ENCODE results near the gene ODAD2.
"Not testable (repeated sequence)": the region's sequence is repeated elsewhere in the genome, so short reads cannot be mapped to it uniquely, and the experiment has no call there.

ODAD2 gene, protein sequence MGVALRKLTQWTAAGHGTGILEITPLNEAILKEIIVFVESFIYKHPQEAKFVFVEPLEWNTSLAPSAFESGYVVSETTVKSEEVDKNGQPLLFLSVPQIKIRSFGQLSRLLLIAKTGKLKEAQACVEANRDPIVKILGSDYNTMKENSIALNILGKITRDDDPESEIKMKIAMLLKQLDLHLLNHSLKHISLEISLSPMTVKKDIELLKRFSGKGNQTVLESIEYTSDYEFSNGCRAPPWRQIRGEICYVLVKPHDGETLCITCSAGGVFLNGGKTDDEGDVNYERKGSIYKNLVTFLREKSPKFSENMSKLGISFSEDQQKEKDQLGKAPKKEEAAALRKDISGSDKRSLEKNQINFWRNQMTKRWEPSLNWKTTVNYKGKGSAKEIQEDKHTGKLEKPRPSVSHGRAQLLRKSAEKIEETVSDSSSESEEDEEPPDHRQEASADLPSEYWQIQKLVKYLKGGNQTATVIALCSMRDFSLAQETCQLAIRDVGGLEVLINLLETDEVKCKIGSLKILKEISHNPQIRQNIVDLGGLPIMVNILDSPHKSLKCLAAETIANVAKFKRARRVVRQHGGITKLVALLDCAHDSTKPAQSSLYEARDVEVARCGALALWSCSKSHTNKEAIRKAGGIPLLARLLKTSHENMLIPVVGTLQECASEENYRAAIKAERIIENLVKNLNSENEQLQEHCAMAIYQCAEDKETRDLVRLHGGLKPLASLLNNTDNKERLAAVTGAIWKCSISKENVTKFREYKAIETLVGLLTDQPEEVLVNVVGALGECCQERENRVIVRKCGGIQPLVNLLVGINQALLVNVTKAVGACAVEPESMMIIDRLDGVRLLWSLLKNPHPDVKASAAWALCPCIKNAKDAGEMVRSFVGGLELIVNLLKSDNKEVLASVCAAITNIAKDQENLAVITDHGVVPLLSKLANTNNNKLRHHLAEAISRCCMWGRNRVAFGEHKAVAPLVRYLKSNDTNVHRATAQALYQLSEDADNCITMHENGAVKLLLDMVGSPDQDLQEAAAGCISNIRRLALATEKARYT

GRCh38 chr10:27998954-27999275, at the start of gene ODAD2:
Gene ODAD2, minus strand, starts transcription at chr10:27999079. Its CDS starts 3,937 bp downstream, at chr10:27995142.
- DNase-seq = no peak

DNA sequence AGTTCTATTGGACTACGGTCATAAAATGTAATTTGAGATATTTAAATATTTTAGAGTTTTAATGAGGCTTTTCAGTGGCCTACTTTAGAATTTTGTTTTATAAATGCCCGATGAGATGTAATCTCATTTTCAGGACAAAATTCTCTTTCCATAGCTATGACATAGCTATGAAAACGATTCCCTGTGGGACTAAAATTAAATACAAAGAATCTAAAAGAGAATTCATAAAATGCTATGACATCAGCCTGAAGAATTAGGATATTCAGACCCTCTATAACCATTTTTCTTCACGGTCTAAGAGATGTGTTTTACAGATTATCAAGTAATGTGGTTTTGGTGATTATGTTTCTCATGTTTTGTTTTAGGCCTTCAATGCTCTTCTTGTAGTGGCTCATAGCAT, 48.2 kb upstream of the ODAD2 start:
- no peak for DNase-seq

- DNase-seq = no peak
Observed at GRCh38 chr10:28046579-28046978, 47.7 kb upstream of the ODAD2 start.

- no peak for DNase-seq
Observed at GRCh38 chr10:28043941-28044340, 45.1 kb upstream of the ODAD2 start.

DNA sequence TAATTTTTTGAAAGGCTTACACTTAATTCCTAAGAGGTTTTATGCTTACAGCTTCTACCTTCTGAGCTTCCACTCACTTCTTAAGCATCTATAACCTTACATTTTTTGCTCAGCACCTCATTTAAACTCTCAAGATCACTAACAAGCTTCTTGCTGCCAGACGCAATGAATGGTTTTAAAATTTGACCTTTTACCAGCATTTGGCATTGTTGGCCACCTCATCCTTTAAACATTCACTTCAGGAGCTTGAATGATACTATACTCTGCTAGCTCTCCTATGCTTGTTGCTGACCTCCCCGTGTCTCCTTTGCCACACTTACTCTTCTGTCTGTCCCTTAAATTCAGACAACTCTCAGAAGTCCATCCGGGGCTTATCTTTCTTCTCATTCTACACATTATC, 37.7 kb upstream of the ODAD2 start:
- no peak for DNase-seq

DNA sequence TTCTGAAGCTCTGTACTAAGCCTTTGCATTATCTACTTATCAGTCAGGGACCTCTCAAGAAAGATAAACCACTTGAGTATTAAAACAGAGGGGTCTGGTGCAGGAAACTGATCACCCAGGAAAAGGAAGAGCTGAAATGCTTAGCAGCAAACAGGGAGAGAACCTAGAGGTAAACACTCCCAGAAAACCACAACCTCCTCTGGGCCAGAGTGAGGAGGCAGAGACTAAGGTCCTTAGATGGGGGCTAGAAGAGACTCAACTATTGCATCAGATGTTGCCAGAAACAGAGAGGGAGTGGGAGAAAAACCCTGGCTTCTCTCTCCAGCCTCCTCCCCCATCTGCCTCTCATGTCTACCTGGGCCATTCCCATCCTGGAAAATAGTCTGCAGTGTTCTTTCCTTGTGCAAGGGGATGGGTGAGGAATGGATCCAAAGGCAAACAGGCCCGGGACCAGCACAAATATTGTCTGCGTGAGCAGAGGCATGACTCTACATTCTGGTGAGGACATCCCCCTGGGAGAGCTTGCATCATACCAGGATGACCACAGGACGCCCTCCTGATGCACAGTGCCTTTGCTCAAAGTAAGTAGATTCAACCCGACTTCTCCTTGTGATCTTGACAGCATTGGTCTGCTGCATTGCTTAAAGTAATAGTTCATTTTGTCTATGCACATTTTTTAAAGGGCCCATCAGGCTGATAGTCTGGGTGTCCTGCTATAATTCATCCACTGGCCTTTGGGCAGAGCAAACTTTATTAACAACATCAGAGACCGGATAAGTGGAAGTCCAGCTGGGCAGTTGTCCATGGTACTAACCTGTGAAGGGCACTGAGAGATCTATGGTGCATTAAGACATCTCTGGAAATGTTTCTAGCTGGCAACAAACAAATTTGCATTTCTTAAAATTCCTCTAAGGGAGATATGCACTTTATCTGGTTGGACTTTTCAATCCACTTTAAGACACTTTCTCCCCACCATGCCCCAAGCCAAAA, 22.4 kb upstream of the ODAD2 start:
- no peak for DNase-seq

DNA sequence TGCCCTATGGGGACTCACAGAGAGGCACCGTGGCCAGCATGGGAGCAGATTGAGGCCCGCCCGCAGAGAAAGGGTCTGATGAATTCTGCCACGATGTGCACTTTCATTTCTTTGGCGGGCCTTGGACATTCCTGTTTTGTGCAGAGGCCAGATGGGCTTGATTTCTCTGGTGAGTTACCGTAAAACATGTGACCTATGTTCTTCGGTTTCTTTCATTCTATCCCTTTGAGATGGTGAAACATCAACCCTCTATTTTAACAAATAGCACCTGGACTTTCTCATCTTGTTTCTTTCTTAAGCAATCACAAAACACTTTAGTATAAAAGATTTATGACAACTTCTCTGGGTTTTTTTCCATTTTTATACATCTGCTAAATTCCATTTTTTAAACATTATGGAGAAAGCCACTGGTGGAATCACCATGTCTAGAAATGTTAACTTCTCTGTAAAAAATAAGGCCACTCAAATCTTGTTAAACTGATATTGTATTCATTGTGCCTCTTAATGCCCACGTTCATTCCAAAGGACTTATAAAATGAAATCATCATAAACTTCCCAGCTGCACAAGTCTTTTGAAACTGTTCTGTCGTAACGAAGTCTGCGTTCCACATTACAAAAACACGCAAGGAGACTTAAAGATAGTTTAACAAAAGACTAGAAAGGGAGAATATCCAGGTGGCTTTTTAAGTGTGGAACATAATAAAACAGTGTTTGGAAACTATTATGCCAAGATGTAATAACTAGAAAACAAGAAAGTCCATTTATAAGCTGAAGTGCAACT, 21.4 kb upstream of the ODAD2 start:
- no peak for DNase-seq

DNA sequence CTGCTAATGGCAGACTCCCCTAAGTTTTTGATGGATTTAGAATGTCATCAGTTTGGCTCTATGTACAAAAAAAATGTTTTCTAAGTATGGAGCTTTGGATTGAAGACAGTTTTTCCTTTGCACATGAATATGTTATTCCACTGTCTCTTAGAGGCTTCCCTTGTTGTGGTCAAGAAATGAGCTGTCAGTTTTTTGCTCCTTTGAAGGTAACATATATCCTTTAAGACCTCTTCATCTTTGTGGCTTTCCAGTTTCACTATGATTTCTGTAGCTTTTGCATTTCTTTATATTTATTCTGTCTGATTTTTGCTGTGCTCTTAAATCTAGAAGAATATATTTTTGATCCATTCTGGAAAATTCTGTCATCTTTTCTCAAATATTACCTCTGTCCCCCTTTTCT, 15.8 kb upstream of the ODAD2 start:
- DNase-seq = no peak

GRCh38 chr10:28012990-28013515, 14.2 kb upstream of the ODAD2 start:
- no peak for DNase-seq

GRCh38 chr10:28010821-28011220, 11.9 kb upstream of the ODAD2 start:
- no peak for DNase-seq

GRCh38 chr10:28008054-28008453, 9.2 kb upstream of the ODAD2 start:
- no peak for DNase-seq

DNA sequence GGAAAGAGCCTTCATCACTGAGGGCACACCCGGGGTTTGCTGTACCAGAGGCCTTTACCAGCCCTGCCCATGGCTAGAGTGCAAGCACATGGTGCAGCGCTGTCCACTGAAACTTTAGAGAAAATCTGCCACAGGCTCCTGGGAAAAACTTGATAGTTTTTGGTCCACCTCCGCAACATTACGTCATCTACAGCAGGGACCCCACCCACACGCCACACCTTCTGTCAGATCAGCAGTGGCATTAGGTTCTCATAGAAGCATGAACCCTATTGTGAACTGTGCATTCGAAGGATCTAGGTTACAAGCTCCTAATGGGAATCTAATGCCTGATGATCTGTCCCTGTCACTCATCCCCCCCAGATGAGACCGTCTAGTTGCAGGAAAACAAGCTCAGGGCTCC, 2.5 kb upstream of the ODAD2 start:
- no peak for DNase-seq

- DNase-seq = no peak
Observed at GRCh38 chr10:27998178-27998953, 513 bp downstream of the ODAD2 start.

- DNase-seq = no peak
Observed at GRCh38 chr10:27997865-27998177, 1.1 kb downstream of the ODAD2 start.

- no peak for DNase-seq
Observed at GRCh38 chr10:27995311-27995710, 3.6 kb downstream of the ODAD2 start.

- not testable (repeated sequence) for DNase-seq
Observed at GRCh38 chr10:27989357-27989756, 9.5 kb downstream of the ODAD2 start.

GRCh38 chr10:27986821-27987220, 12.1 kb downstream of the ODAD2 start:
- no peak for DNase-seq

DNA sequence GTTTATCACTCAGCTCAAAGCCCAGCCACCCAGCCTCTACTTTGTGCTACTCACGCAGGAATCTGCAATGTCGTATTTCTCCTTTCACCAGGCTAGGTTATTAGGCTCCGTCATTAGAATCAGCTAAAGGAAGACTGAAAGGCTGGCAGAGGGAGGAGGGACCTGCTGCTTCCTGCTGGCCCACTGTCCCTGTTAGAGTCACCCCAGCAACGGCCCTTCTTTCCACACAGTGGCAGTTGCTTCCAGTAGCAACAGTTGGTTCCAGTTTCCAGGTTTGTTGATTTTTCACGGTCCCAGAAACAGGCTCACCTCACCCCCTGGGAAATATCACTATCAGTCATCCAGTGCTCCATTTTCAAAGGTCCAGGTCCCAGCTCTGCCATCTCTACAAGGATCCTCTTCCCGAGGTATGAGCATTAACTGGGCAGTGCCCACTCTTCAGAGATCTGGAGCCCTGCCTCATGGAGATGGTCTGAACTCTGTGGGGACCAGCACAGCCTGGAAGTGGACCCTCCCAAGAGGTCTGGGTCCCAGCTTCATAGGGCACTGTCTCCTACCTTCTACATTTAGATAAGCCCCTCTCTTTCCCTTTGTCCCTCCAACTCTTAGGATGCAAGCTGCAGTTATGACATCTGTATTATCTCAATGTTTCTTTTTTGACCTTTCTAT, 15.9 kb downstream of the ODAD2 start:
- DNase-seq = no peak

DNA sequence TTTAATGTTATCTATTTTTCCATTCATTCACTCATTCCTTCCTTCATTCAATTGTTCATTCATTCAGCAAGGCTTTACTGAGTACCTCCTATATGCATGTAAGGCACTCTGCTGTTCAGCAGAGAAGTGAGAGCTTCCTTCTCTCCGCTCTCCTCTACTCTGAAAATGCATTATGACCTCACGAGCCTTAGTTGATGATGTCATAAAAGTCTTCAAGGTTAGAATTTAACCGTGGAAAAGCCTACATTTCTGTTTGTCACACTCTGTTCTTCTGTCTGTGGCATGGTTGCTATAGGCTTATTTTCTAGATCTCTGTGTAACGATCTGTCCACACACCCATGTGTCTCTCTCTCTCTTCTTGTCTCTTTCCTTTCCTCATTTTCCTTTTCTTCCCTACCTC, 17.1 kb downstream of the ODAD2 start:
- no peak for DNase-seq

DNA sequence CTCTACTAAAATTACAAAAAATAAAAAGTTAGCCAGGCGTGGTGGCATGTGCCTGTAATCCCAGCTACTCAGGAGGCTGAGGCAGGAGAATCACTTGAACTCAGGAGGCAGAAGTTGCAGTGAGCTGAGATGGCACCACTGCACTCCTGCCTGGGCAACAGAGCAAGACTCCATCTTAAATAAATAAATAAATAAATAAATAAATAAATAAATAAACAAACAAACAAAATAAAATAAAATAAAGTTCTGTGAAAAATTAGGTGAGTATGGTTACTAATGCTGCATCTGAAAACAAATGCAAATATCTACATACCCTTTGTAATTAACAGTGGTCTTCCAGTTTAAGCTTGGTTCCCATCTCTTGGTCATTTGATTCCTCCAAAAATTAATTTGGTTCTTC, 28.1 kb downstream of the ODAD2 start:
- DNase-seq = not testable (repeated sequence)

All from NCI-H2171 treated with DMSO at 0.1 percent for 48 hours (cell line).